ENCODE data around the gene COX7B.
"Not testable (repeated sequence)": the region's sequence is repeated elsewhere in the genome, so short reads cannot be mapped to it uniquely, and the experiment has no call there.

Gene COX7B

GRCh38 chrX:77945031-77945430 is 45.8 kb downstream of the COX7B start:
- DNase-seq (ENCODE audit: low read depth in 2 of 2), result not testable (repeated sequence)

- no peak for DNase-seq (ENCODE audit: low read depth in 2 of 2)
These were observed 46.8 kb downstream of the COX7B start for GRCh38 chrX:77945910-77946545.

- DNase-seq (ENCODE audit: low read depth in 2 of 2), result no peak
These were observed 47.3 kb downstream of the COX7B start for GRCh38 chrX:77946571-77946970.

- DNase-seq (ENCODE audit: low read depth in 2 of 2), result no peak
These were observed 50.6 kb downstream of the COX7B start for GRCh38 chrX:77949840-77950239.

- DNase-seq (ENCODE audit: low read depth in 2 of 2), result no peak
These were observed 52.9 kb downstream of the COX7B start for GRCh38 chrX:77952173-77952572.

- no peak for DNase-seq (ENCODE audit: low read depth in 2 of 2)
These were observed 54.0 kb downstream of the COX7B start for GRCh38 chrX:77953302-77953701.

GRCh38 chrX:77953708-77954107 is 54.4 kb downstream of the COX7B start:
- no peak for DNase-seq (ENCODE audit: low read depth in 2 of 2)
